HCT116 (cell line): ENCODE results near the gene C12orf43. TPM values are rescaled to one million over a fixed set of nuclear protein-coding genes. Genes with fewer than 3 reads are reported as not detected.

Experiments
- ATAC-seq: fragments of 200-7000 bp; cut with Tn5 transposase; 2 replicates; pipeline ENCODE4 v1.9.1; 2020; ENCODE audit warnings: mild to moderate bottlenecking, moderate library complexity
- BruUV-seq: library from RNA; stranded (reverse); fragments of 400-500 nt; replicated peaks from 2 replicates; lab custom pipeline; 2021; lab: Mats Ljungman, UMichigan
- CTCF ChIA-PET: fragments of 300-600 bp; sonication (Branson Sonifier 250); formaldehyde crosslinking; loops from one replicate; lab custom pipeline; 2021; ENCODE audit warnings: antibody characterized with exemption; lab: Charles Lee
- POLR2A ChIA-PET: fragments of 300-600, 350-600 bp; sonication (Branson Sonifier 250); formaldehyde crosslinking; loops from one replicate; lab custom pipeline; 2021; ENCODE audit warnings: antibody characterized with exemption; lab: Charles Lee
- RAD21 ChIA-PET, 2 experiments: fragments of 300-600 bp; sonication (Branson Sonifier 250); formaldehyde crosslinking; loops; one replicate each; lab custom pipeline; 2023; ENCODE audit warnings: low total read pairs in 2 of 2; ENCODE audit not compliant: uncharacterized antibody in 2 of 2, unreplicated experiment in 2 of 2, low non-redundant PET in 1 of 2; lab: Charles Lee
- DNase-seq: peaks from one replicate; pipeline ENCODE4 v3.0.0-alpha.2; 2010; ENCODE audit warnings: low read depth, low spot score
- H2AFZ ChIP-seq: fragments of 200-600 bp; shearing (Covaris generic), sonication (generic); 2 replicates; pipeline ENCODE4 v1.6.1; 2017; ENCODE audit warnings: low read depth, mixed run types, mixed read lengths, antibody characterized with exemption, low read length; ENCODE audit not compliant: poor library complexity, severe bottlenecking
- H3K27ac ChIP-seq: 2 replicates; pipeline ENCODE4 v1.5.1; 2012; ENCODE audit warnings: low read depth, low read length
- H3K27me3 ChIP-seq: fragments of 200-600 bp; sonication (generic); 2 replicates; pipeline ENCODE4 v1.6.1; 2016; ENCODE audit warnings: mixed run types, low read length, mixed read lengths; ENCODE audit not compliant: insufficient read depth
- H3K36me3 ChIP-seq, 2 experiments: fragments of 200-500 bp in 1 of 2; fragments of 200-600 bp in 1 of 2; sonication (Bioruptor generic) in 1 of 2; sonication (generic) in 1 of 2; 2 replicates each; pipeline versions ENCODE4 v1.5.1 to v1.6.1; 2014 to 2016; ENCODE audit warnings: low read length in 2 of 2, inconsistent platforms in 1 of 2, mixed read lengths in 1 of 2, mixed run types in 1 of 2; ENCODE audit not compliant: insufficient read depth in 2 of 2, control insufficient read depth in 1 of 2
- H3K4me1 ChIP-seq, 2 experiments: fragments of 200-600 bp in 1 of 2; sonication (generic) in 1 of 2; 2 replicates each; pipeline versions ENCODE4 v1.5.1 to v1.6.1; 2012 to 2017; ENCODE audit warnings: low read length in 2 of 2, inconsistent platforms in 1 of 2, mild to moderate bottlenecking in 1 of 2, mixed read lengths in 1 of 2, mixed run types in 1 of 2, moderate library complexity in 1 of 2; ENCODE audit not compliant: insufficient read depth in 2 of 2, control insufficient read depth in 1 of 2
- H3K4me2 ChIP-seq: fragments of 200-600 bp; sonication (generic); 2 replicates; pipeline ENCODE4 v1.6.1; 2017; ENCODE audit warnings: mixed run types, low read length, mixed read lengths
- H3K4me3 ChIP-seq, 2 experiments: fragments of 200-600 bp in 1 of 2; sonication (generic) in 1 of 2; replicated peaks in 1 of 2; 2 replicates each; pipeline ENCODE4 v1.5.1; 2011 to 2016; ENCODE audit warnings: low read length in 2 of 2, control low read depth in 1 of 2, low read depth in 1 of 2, mild to moderate bottlenecking in 1 of 2, mixed read lengths in 1 of 2, mixed run types in 1 of 2
- H3K79me2 ChIP-seq: fragments of 200-600 bp; sonication (generic); 2 replicates; pipeline ENCODE4 v1.6.1; 2017; ENCODE audit warnings: mild to moderate bottlenecking, mixed run types, low read length, moderate library complexity, mixed read lengths; ENCODE audit not compliant: insufficient read depth
- H3K9ac ChIP-seq: fragments of 200-600 bp; sonication (generic); 2 replicates; pipeline ENCODE4 v1.6.1; 2016; ENCODE audit warnings: low read length, mixed read lengths
- H3K9me2 ChIP-seq: fragments of 200-600 bp; sonication (generic), shearing (Covaris generic); 2 replicates; pipeline ENCODE4 v1.6.1; 2017; ENCODE audit warnings: mixed run types, mild to moderate bottlenecking, moderate library complexity; ENCODE audit not compliant: insufficient read depth
- H3K9me3 ChIP-seq, 2 experiments: fragments of 200-500 bp in 1 of 2; fragments of 200-600 bp in 1 of 2; sonication (Bioruptor generic) in 1 of 2; sonication (generic) in 1 of 2; 2 replicates each; pipeline ENCODE4 v1.6.1; 2014 to 2017; ENCODE audit warnings: low read length in 2 of 2, mixed read lengths in 2 of 2, inconsistent platforms in 1 of 2, low read depth in 1 of 2, mild to moderate bottlenecking in 1 of 2, mixed run types in 1 of 2, moderate library complexity in 1 of 2; ENCODE audit not compliant: control insufficient read depth in 1 of 2, insufficient read depth in 1 of 2
- H4K20me1 ChIP-seq: fragments of 200-600 bp; sonication (generic), shearing (Covaris generic); 2 replicates; pipeline ENCODE4 v1.6.1; 2017; ENCODE audit warnings: mixed run types, mild to moderate bottlenecking, moderate library complexity; ENCODE audit not compliant: insufficient read depth
- CTCF ChIP-seq, 3 experiments: fragments of 200-600 bp in 1 of 3; sonication (generic) in 1 of 3; IDR thresholded peaks in 2 of 3; conservative IDR thresholded peaks in 1 of 3; 2 replicates each; pipeline ENCODE4 v1.5.1; 2012 to 2017; ENCODE audit warnings: low read depth in 2 of 3, low read length in 2 of 3, antibody characterized with exemption in 1 of 3, borderline replicate concordance in 1 of 3, control low read depth in 1 of 3, mild to moderate bottlenecking in 1 of 3, mixed read lengths in 1 of 3, mixed run types in 1 of 3, moderate library complexity in 1 of 3; ENCODE audit not compliant: insufficient read depth in 1 of 3
- FOSL1 ChIP-seq: IDR thresholded peaks from 2 replicates; pipeline ENCODE4 v1.6.1; 2012; ENCODE audit warnings: low read depth
- JUND ChIP-seq: IDR thresholded peaks from 2 replicates; pipeline ENCODE4 v1.6.1; 2012
- MAX ChIP-seq: IDR thresholded peaks from 2 replicates; pipeline ENCODE4 v1.6.1; 2012
- ZBTB33 ChIP-seq: IDR thresholded peaks from 2 replicates; pipeline ENCODE4 v1.6.1; 2011; ENCODE audit warnings: mild to moderate bottlenecking, low read length, moderate library complexity; ENCODE audit not compliant: insufficient replicate concordance; ENCODE audit errors: extremely low read depth
- ZNF274 ChIP-seq: fragments of 200-500 bp; sonication (Bioruptor generic); IDR thresholded peaks from 2 replicates; pipeline ENCODE4 v1.6.1; 2014; ENCODE audit warnings: mild to moderate bottlenecking, low read depth, low read length, inconsistent platforms
- intact Hi-C: fragments of 100-400 bp; cut with micrococcal nuclease; formaldehyde crosslinking; loops from 2 replicates; pipeline ENCODE4 v1.10.0; 2022
- total RNA-seq: library from RNA; stranded (reverse); gene quantifications from one replicate; pipeline ENCODE4 v1.2.1, GENCODE V29; 2021; ENCODE audit not compliant: unreplicated experiment

The C12orf43 gene
- total RNA-seq, 1 experiment from 2014 or later: 16.2 TPM

- no peak overlapping the region for H3K4me2 ChIP-seq
- POLR2A ChIA-PET: no interaction called here
- H3K9ac ChIP-seq: no peak overlapping the region
- DNase-seq (no peak), ATAC-seq (no peak)
- no peaks in the 10 kb centered on the region for H3K27me3 ChIP-seq
- no peak overlapping the region for H3K4me3 ChIP-seq
- no peaks in the 10 kb centered on the region for H3K9me2 ChIP-seq
- H4K20me1 ChIP-seq: no peaks in the 10 kb centered on the region
- H3K79me2 ChIP-seq: no peaks in the 10 kb centered on the region
- H3K27ac ChIP-seq: no peak overlapping the region
- no peaks in the 10 kb centered on the region for H3K36me3 ChIP-seq
- intact Hi-C loops: no loop called here
- RAD21 ChIA-PET: no interaction called here
- CTCF ChIA-PET: interaction anchor here (1.6 kb wide), 1 partner anchor 9 kb away, joined by 5 read pairs; no protein-coding TSS in a partner anchor
- H3K9me3 ChIP-seq: no peaks in the 10 kb centered on the region
- TF ChIP-seq ZBTB33 (no peak), CTCF (IDR thresholded peaks at IDR 0.05 in 2 of 3, conservative IDR thresholded peaks at IDR 0.05 in 1 of 3; ENCODE audit: borderline replicate concordance in 1 of 3, insufficient read depth in 1 of 3, low read depth in 2 of 3, low read length in 2 of 3) (no peak), ZNF274 (no peak), MAX (no peak), FOSL1 (no peak), JUND (no peak)
- no peaks in the 10 kb centered on the region for H3K4me1 ChIP-seq
- H2AFZ ChIP-seq: no peak overlapping the region
- BruUV-seq: no TSS peak
Measured at GRCh38 chr12:120996133-120996746, 20.0 kb downstream of the C12orf43 start.
